Measurements from ENCODE around the gene PNPLA7.

Gene PNPLA7

GRCh38 chr9:137494550-137495351, 55.5 kb downstream of the PNPLA7 start:
- POLR2A ChIA-PET, result no interaction called here
- no peaks in the 10 kb centered on the region for H3K36me3 ChIP-seq (ENCODE audit: control insufficient read depth in 2 of 2, insufficient read depth in 1 of 2, low read length in 2 of 2)
- no peaks in the 10 kb centered on the region for H3K4me1 ChIP-seq (ENCODE audit: control insufficient read depth, insufficient read depth, low read length)
- peak; percentile 89 for TF ChIP-seq ZEB2 (tag by site-specific recombination; IDR thresholded peaks at IDR 0.05)
- no peak for TF ChIP-seq ZNF518A (tag by site-specific recombination; conservative IDR thresholded peaks at IDR 0.05; ENCODE audit: low read depth)
- TF ChIP-seq KLF8 (tag by site-specific recombination; IDR thresholded peaks at IDR 0.05), result 0 out of 2 replicates have a peak, but pooled peaks have one; percentile 53
- no peaks in the 10 kb centered on the region for H3K9me3 ChIP-seq (ENCODE audit: control insufficient read depth, insufficient read depth, low read depth, low read length)
- CTCF ChIA-PET, result interaction anchor here (0.6 kb wide), 1 partner anchor 13 kb away, joined by 3 read pairs; no protein-coding TSS in a partner anchor
- no peak overlapping the region for H3K27ac ChIP-seq (ENCODE audit: extremely low read depth, low read depth, low read length)
- H3K4me3 ChIP-seq (ENCODE audit: low read depth, low read length), result no peak overlapping the region

GRCh38 chr9:137494104-137494544, 56.1 kb downstream of the PNPLA7 start:
- Histone ChIP-seq H3K36me3 (ENCODE audit: control insufficient read depth in 2 of 2, insufficient read depth in 1 of 2, low read length in 2 of 2) (no peaks in the 10 kb centered on the region), H3K27ac (ENCODE audit: extremely low read depth, low read depth, low read length) (no peak overlapping the region), H3K4me3 (ENCODE audit: low read depth, low read length) (no peak overlapping the region), H3K4me1 (ENCODE audit: control insufficient read depth, insufficient read depth, low read length) (no peaks in the 10 kb centered on the region), H3K9me3 (ENCODE audit: control insufficient read depth, insufficient read depth, low read depth, low read length) (no peaks in the 10 kb centered on the region)
- ChIA-PET CTCF (no interaction called here), POLR2A (no interaction called here)
- TF ChIP-seq ZFHX2 (tag by site-specific recombination; conservative IDR thresholded peaks at IDR 0.05) (peak; percentile 80), KLF1 (tag by site-specific recombination; IDR thresholded peaks at IDR 0.05) (peak; percentile 69), HIC1 (tag by site-specific recombination; IDR thresholded peaks at IDR 0.05) (peak; percentile 63), EGR2 (tag by site-specific recombination; IDR thresholded peaks at IDR 0.05; ENCODE audit: low read depth) (peak; percentile 89), ZNF529 (tag by site-specific recombination; IDR thresholded peaks at IDR 0.05; ENCODE audit: insufficient replicate concordance) (no peak)

GRCh38 chr9:137493364-137494103, 56.7 kb downstream of the PNPLA7 start:
- Histone ChIP-seq H3K36me3 (ENCODE audit: control insufficient read depth in 2 of 2, insufficient read depth in 1 of 2, low read length in 2 of 2) (no peaks in the 10 kb centered on the region), H3K4me1 (ENCODE audit: control insufficient read depth, insufficient read depth, low read length) (no peaks in the 10 kb centered on the region), H3K27ac (ENCODE audit: extremely low read depth, low read depth, low read length) (no peak overlapping the region), H3K4me3 (ENCODE audit: low read depth, low read length) (no peak overlapping the region), H3K9me3 (ENCODE audit: control insufficient read depth, insufficient read depth, low read depth, low read length) (no peaks in the 10 kb centered on the region)
- TF ChIP-seq HOXD13 (CRISPR knock-in tag; IDR thresholded peaks at IDR 0.05; ENCODE audit: borderline replicate concordance) (no peak), ZNF211 (tag by site-specific recombination; IDR thresholded peaks at IDR 0.05; ENCODE audit: low read depth) (no peak), ZNF239 (tag by site-specific recombination; IDR thresholded peaks at IDR 0.05) (no peak), ZNF274 (IDR thresholded peaks at IDR 0.05; ENCODE audit: low read length) (no peak), ZNF274 (tag by site-specific recombination; IDR thresholded peaks at IDR 0.05; ENCODE audit: borderline replicate concordance) (no peak)
- ChIA-PET CTCF (no interaction called here), POLR2A (no interaction called here)

Data from HEK293 (cell line).